WERI-Rb-1 (cell line): Measurements from ENCODE around the gene PGGHG.

Experiments
- DNase-seq: peaks from one replicate; pipeline ENCODE4 v3.0.0-alpha.2; 2020
- H3K27ac ChIP-seq: fragments of 250-450 bp; sonication (Bioruptor Pico); 2 replicates; pipeline ENCODE4 v1.5.1; 2020; ENCODE audit warnings: mild to moderate bottlenecking, moderate library complexity
- H3K27me3 ChIP-seq: fragments of 250-450 bp; sonication (Bioruptor Pico); 2 replicates; pipeline ENCODE4 v1.5.1; 2021; ENCODE audit warnings: mild to moderate bottlenecking, low read depth, moderate library complexity; ENCODE audit not compliant: insufficient read depth, severe bottlenecking
- H3K36me3 ChIP-seq: fragments of 250-450 bp; sonication (Bioruptor Pico); 2 replicates; pipeline ENCODE4 v1.5.1; 2020; ENCODE audit warnings: mild to moderate bottlenecking, moderate library complexity
- H3K4me3 ChIP-seq: 2 replicates; pipeline ENCODE4 v1.5.1; 2011; ENCODE audit warnings: low read depth, mild to moderate bottlenecking, control low read depth, low read length
- H3K9me3 ChIP-seq: fragments of 250-450 bp; sonication (Bioruptor Pico); 2 replicates; pipeline ENCODE4 v1.5.1; 2021; ENCODE audit warnings: mild to moderate bottlenecking, moderate library complexity; ENCODE audit not compliant: severe bottlenecking
- TF ChIP-seq, protein P1 (sequence below): IDR thresholded peaks from 2 replicates; pipeline ENCODE4 v1.5.1; 2011; ENCODE audit warnings: low read depth, mild to moderate bottlenecking, control low read depth, inconsistent platforms, low read length

PGGHG gene

DNA sequence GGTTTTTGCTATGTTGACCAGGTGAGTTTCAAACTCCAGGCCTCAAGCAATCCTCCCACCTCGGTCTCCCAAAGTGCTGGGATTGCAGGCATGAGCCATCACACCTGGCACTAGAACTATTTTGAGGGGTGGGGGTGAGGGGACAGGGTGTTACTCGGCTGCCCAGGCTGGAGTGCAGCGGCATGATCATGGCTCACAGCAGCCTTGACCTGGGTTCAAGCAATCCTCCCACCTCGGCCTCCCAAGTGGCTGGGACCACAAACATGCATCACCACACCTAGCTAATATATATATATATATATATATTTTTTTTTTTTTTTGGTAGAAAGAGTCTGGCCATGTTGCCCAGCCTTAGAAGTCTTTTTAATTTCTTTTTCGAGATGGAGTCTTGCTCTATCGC is 48.8 kb downstream of the PGGHG start:
- Histone ChIP-seq H3K36me3 (no peaks in the 10 kb centered on the region), H3K27me3 (no peaks in the 10 kb centered on the region), H3K27ac (no peak overlapping the region), H3K9me3 (no peaks in the 10 kb centered on the region), H3K4me3 (no peak overlapping the region)
- DNase-seq = no peak
- TF ChIP-seq, protein P1, sequence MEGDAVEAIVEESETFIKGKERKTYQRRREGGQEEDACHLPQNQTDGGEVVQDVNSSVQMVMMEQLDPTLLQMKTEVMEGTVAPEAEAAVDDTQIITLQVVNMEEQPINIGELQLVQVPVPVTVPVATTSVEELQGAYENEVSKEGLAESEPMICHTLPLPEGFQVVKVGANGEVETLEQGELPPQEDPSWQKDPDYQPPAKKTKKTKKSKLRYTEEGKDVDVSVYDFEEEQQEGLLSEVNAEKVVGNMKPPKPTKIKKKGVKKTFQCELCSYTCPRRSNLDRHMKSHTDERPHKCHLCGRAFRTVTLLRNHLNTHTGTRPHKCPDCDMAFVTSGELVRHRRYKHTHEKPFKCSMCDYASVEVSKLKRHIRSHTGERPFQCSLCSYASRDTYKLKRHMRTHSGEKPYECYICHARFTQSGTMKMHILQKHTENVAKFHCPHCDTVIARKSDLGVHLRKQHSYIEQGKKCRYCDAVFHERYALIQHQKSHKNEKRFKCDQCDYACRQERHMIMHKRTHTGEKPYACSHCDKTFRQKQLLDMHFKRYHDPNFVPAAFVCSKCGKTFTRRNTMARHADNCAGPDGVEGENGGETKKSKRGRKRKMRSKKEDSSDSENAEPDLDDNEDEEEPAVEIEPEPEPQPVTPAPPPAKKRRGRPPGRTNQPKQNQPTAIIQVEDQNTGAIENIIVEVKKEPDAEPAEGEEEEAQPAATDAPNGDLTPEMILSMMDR = no peak

DNA sequence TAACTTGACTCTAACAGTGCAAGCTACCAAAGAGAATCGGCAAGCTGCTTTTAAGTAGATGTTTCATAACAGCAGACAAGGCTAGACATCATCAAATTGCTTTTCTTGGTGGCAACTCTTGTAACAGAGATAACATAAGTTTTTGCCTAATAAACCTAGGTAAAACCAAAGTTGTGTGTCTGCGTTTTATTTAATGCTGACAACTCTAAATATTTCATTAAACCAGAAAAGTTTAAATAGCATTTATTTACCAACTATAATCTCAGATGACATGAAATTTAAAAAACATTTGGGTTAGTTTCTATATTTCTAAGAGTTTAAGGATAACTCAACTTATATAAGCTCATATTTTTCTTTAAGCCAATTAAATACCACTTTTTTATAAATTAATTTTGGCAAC is 51.0 kb downstream of the PGGHG start:
- Histone ChIP-seq H3K9me3 (no peaks in the 10 kb centered on the region), H3K36me3 (no peaks in the 10 kb centered on the region)
- TF ChIP-seq, protein P1 = no peak

DNA sequence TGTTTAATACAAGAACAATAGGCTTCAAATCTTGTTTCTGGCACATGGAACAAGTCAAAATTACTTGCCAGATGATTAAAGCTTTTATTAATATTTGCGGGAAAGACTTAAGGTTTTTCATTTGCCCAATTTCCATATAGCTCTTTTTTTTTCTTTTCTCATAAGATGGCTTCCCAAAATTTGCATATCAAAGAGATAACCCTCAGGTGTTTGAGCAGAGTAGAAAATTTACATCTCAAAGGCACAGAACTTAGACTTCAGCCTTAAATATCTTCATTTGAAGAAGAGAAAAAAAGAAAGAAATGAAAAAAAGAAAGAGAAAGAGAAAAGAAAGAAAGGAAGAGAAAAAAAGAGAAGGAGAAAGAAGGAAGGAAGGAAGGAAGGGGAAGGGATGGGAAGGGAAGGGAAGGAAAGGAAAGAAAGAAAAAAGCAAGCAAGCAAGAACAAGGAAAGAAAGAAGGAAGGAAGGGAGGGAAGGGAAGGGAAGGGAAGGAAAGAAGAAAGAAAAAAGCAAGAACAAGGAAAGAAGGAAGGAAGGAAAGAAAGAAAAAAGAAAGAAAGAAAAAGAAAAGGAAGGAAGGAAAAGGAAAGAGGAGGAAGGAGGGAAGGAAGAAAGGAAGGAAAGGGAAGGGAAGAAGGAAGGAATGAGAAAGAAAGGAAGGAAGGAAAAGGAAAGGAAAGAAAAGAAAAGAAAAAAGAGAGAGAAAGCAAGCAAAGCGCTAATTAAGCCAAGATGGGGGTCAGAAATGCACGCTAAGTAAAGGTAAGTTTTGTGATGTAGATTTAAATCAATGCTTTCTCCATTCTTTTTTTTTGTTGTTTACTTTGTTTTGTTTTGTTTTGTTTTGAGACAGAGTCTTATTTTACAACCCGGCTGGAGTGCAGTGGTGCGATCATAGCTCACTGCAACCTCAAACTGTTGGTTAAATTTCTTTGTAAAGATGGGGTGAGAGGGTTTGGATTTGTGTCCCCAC is 51.9 kb downstream of the PGGHG start:
- no peaks in the 10 kb centered on the region for H3K9me3 ChIP-seq
- H3K27ac ChIP-seq = no peak overlapping the region
- no peak for DNase-seq
- H3K36me3 ChIP-seq = no peaks in the 10 kb centered on the region
- TF ChIP-seq, protein P1 = no peak
- no peaks in the 10 kb centered on the region for H3K27me3 ChIP-seq
- no peak overlapping the region for H3K4me3 ChIP-seq

More for the DNA sequence above, 51.0 kb downstream of the PGGHG start:
- no peak for DNase-seq
- Histone ChIP-seq H3K4me3 (no peak overlapping the region), H3K27me3 (no peaks in the 10 kb centered on the region), H3K27ac (no peak overlapping the region)

DNA sequence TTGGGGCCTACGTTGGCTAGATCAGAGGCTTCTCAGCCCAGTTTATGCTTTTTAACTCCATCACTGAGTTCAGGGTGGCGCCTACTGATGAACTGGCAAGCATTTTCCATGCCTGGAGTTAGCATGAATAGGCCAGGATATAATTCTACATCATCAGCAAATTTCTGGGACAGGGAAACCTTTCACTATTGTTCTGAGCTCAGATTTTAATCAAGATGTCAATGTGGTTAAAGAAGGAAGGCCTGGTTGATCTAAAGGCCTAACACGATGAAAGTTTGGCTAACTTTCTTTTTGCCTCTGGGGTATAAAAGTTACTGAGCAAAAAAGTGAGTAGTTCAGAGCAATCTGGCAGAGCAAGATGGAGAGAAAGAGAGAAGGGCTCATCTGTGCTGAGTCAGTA is 53.4 kb downstream of the PGGHG start:
- TF ChIP-seq, protein P1 = no peak
- Histone ChIP-seq H3K9me3 (no peaks in the 10 kb centered on the region), H3K36me3 (no peaks in the 10 kb centered on the region), H3K4me3 (no peak overlapping the region), H3K27me3 (no peaks in the 10 kb centered on the region), H3K27ac (no peak overlapping the region)
- no peak for DNase-seq

DNA sequence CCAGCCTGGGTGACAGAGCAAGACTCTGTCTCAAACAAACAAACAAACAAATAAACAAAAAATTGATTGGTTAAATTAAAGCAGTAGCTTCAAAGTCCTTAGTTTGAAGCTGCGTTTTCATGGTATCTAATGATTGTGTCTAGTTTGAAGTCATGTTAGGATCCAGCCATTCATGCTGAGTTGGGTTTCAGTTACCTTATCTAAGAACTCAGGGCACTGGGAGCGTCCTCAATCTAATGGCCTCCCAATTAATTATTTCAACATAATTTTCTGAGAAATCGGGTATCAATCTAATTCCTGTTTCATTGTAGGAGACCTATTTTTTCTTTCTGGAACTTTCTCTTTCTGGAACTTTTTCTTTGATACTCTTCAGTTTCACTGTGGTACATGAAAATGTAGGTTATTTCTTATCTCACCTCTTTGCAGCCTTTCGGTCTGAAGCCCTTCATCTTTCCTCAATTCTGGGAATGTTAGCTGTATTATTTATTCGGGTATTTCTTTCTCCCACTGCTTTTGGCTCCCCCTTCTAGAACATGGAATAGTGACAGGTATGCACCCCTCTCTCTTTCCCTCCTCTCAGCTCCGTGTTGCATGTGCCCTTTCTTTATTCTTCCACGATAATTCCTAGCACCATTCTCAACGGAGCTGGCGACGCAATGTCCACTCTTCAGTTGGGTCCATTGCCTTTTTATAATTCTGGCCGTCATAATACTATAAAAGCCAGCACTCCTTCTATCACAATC is 56.1 kb downstream of the PGGHG start:
- DNase-seq = no peak
- Histone ChIP-seq H3K9me3 (no peaks in the 10 kb centered on the region), H3K4me3 (no peak overlapping the region), H3K36me3 (no peaks in the 10 kb centered on the region), H3K27ac (no peak overlapping the region), H3K27me3 (no peaks in the 10 kb centered on the region)
- TF ChIP-seq, protein P1 = no peak
